ENCODE measurements around the gene ACSF2. TPM values are rescaled to one million over a fixed set of nuclear protein-coding genes. Genes with fewer than 3 reads are reported as not detected.
A peak's percentile ranks its signal among the peaks of the same experiment; 100 is the strongest.

Gene ACSF2
- total RNA-seq, 1 experiment from 2014 or later, result 12.2 TPM

DNA sequence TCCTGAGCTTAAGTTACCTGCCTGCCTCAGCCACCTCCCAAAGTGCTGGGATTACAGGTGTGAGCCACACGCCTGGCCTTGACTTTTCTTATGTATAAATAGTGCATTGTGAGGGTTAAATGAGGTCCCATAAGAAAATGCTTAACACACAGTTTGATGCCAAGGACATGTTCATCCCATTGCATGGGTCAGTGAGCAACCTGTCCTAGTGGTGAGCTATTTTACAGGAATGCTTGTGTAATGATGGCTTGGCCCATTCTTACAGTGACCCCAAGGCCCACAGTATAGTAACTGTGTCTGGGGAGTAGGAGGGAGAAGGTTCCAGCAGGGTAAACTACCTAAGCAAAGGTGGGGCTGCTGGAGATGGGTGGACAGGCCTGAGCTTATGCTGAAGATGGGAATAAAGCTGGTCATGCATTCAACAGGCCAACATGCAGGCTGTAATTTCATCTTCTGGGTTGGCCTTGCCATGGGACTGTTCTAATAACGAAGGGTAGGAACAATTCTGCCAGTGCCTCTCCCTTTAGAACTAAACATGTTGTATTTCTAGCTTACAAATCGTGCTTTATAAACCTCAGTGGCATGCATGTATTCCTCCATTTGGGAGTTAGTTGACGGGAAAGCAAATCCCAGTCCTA is 6.2 kb downstream of the ACSF2 start:
- Mint-ChIP-seq H3K4me3 (no peak overlapping the region), H3K9me3 (no peaks in the 10 kb centered on the region; a peak in 1 of 5 replicates), H3K4me1 (peaks cover 7 to 11% of the 10 kb centered on the region in 2 experiments), H3K27me3 (ENCODE audit: low read depth) (no peaks in the 10 kb centered on the region), H3K36me3 (ENCODE audit: insufficient read depth in 1 of 3, low read depth in 3 of 3) (no peaks in the 10 kb centered on the region), H3K27ac (0 out of 7 replicates have a peak overlapping the region, but pooled peaks of 1 of the 3 experiments have one; percentile 44)
- Histone ChIP-seq H3K18ac (ENCODE audit: insufficient read length, low read depth, low read length) (no peak overlapping the region), H3K4ac (ENCODE audit: low read depth, low read length) (no peak overlapping the region), H3K27ac (ENCODE audit: insufficient read length, low read depth, low read length) (no peak overlapping the region), H4K5ac (ENCODE audit: insufficient read length, low read depth, low read length) (no peak overlapping the region), H3T11ph (ENCODE audit: low read length) (no peak overlapping the region), H3K14ac (ENCODE audit: insufficient read depth, low read length) (no peak overlapping the region), H4K91ac (ENCODE audit: insufficient read length, low read depth, low read length) (no peak overlapping the region), H3K23me2 (ENCODE audit: insufficient read length, low read depth, low read length, poor library complexity, severe bottlenecking) (no peaks in the 10 kb centered on the region), H3K27me3 (ENCODE audit: insufficient read depth, low read length) (no peaks in the 10 kb centered on the region), H3K56ac (ENCODE audit: insufficient read length, low read depth, low read length) (no peak overlapping the region), H2AFZ (ENCODE audit: low read length) (no peak overlapping the region), H2BK15ac (ENCODE audit: low read depth, low read length) (no peak overlapping the region), H2BK5ac (ENCODE audit: insufficient read length, low read length) (no peak overlapping the region), H3K9me3 (ENCODE audit: control insufficient read depth, low read depth, low read length) (no peaks in the 10 kb centered on the region), H3K79me2 (ENCODE audit: insufficient read depth, low read length) (no peaks in the 10 kb centered on the region), H3K9ac (ENCODE audit: extremely low read depth, insufficient read length, low read length) (no peak overlapping the region), H4K8ac (replicated peaks; ENCODE audit: insufficient read length, low read depth, low read length) (no peak overlapping the region), H4K20me1 (ENCODE audit: control insufficient read depth, insufficient read depth, insufficient read length) (no peaks in the 10 kb centered on the region), H2AK5ac (ENCODE audit: insufficient read length, low read length) (no peak overlapping the region), H2BK120ac (ENCODE audit: low read depth, low read length, poor library complexity, severe bottlenecking) (no peak overlapping the region), H3K23ac (ENCODE audit: insufficient read length, low read depth, low read length) (no peak overlapping the region), H3K4me2 (ENCODE audit: insufficient read depth, insufficient read length, low read length) (no peak overlapping the region), H2BK20ac (ENCODE audit: low read depth, low read length, poor library complexity, severe bottlenecking) (no peak overlapping the region), H2BK12ac (ENCODE audit: insufficient read length, low read depth, low read length) (no peak overlapping the region), H3K4me1 (ENCODE audit: insufficient read depth, low read length) (no peaks in the 10 kb centered on the region), H3K79me1 (ENCODE audit: insufficient read depth, low read depth, low read length, poor library complexity, severe bottlenecking) (no peaks in the 10 kb centered on the region)
- no CpG with 5 or more reads among the region's 4 CpGs for WGBS (ENCODE audit: extremely low coverage, insufficient read length, low lambda C conversion rate)
- TF ChIP-seq, protein P1, sequence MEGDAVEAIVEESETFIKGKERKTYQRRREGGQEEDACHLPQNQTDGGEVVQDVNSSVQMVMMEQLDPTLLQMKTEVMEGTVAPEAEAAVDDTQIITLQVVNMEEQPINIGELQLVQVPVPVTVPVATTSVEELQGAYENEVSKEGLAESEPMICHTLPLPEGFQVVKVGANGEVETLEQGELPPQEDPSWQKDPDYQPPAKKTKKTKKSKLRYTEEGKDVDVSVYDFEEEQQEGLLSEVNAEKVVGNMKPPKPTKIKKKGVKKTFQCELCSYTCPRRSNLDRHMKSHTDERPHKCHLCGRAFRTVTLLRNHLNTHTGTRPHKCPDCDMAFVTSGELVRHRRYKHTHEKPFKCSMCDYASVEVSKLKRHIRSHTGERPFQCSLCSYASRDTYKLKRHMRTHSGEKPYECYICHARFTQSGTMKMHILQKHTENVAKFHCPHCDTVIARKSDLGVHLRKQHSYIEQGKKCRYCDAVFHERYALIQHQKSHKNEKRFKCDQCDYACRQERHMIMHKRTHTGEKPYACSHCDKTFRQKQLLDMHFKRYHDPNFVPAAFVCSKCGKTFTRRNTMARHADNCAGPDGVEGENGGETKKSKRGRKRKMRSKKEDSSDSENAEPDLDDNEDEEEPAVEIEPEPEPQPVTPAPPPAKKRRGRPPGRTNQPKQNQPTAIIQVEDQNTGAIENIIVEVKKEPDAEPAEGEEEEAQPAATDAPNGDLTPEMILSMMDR (conservative IDR thresholded peaks at IDR 0.05), result no peak
- DNase-seq, result no peak
